Activated naive CD4-positive, alpha-beta T cell treated with anti-CD3 and anti-CD28 coated beads, Interleukin-2, amount 50 U/mL, for 24 hours (primary cell): Measurements from ENCODE around the gene DARS2.
"Not testable (repeated sequence)": the region's sequence is repeated elsewhere in the genome, so short reads cannot be mapped to it uniquely, and the experiment has no call there.

Experiments used
- H3K27ac Mint-ChIP-seq: one replicate; pipeline ENCODE4 v1.8.0; 2021; ENCODE audit warnings: mild to moderate bottlenecking, mixed read lengths
- H3K27me3 Mint-ChIP-seq: one replicate; pipeline ENCODE4 v1.8.0; 2021; ENCODE audit warnings: mixed read lengths
- H3K36me3 Mint-ChIP-seq: one replicate; pipeline ENCODE4 v1.8.0; 2021; ENCODE audit warnings: mixed read lengths
- H3K4me1 Mint-ChIP-seq: one replicate; pipeline ENCODE4 v1.8.0; 2021; ENCODE audit warnings: mixed read lengths
- H3K4me3 Mint-ChIP-seq: one replicate; pipeline ENCODE4 v1.8.0; 2021; ENCODE audit warnings: mild to moderate bottlenecking, mixed read lengths
- H3K9me3 Mint-ChIP-seq: one replicate; pipeline ENCODE4 v1.8.0; 2021; ENCODE audit warnings: mixed read lengths

Gene DARS2

DNA sequence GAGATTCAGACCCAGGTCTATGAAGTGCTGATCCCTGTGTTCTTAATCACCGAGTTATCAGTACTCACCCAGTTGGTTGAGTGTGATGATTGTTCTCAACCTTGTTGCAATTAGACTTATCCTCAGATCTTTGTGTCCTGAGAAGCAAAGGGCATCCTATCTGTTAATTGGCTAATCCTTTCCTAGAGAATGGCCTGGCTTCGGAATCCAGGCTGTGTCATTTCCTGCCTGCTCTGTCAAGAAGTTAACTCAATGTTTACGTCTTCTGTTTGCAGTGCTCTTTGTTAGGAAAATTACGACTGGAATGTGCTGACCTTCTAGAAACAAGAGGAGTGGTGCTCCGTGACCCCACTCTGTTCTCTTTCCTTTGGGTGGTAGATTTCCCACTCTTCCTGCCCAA lies 28.6 kb downstream of the DARS2 start:
- H3K4me1 Mint-ChIP-seq, result peaks cover 5% of the 10 kb centered on the region
- no peaks in the 10 kb centered on the region for H3K27me3 Mint-ChIP-seq
- H3K36me3 Mint-ChIP-seq, result peaks cover 10% of the 10 kb centered on the region
- H3K4me3 Mint-ChIP-seq, result no peak overlapping the region
- H3K9me3 Mint-ChIP-seq, result no peaks in the 10 kb centered on the region
- H3K27ac Mint-ChIP-seq, result no peak overlapping the region

DNA sequence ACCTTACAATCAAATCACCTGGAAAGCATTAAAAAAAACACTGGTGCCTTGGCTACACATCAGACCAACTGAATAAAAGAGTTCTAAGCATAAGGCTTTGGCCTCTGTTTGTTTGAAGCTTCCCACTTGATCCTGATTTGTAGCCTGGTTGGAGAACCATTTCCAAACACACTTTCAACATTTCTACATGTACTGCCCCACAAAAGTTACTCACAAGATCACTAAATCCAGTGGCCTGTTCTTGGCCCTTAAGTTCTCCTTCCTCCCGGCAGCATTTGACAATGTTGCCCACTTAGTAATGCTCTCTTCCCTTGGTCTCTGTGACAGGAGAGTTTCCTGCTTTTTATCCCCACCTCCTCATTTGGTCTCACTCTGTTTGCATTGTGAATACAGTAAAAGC lies 31.5 kb downstream of the DARS2 start:
- Mint-ChIP-seq H3K4me1 (peaks cover 3% of the 10 kb centered on the region), H3K27ac (peak overlapping the region; percentile 48), H3K4me3 (no peak overlapping the region), H3K27me3 (no peaks in the 10 kb centered on the region), H3K9me3 (no peaks in the 10 kb centered on the region), H3K36me3 (peaks cover 10% of the 10 kb centered on the region)

DNA sequence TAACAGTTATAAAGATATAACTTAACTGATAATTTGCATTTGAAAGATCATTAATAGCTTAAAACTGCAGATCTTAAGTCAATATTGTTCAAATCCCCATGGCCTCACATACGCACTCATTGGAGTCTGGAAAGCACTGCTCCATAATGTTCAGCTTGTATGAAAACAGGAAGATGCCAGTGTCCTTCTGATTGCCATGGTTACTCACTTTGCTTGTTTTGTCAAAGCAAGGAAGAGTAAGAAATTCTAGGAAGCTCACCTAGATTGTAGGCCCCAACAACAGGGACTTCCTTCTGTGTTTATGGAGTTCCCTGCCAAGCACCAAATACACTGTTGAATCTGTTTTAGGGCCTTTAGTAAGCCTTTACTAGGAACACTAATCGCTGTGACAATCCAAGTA lies 32.4 kb downstream of the DARS2 start:
- peaks cover 11% of the 10 kb centered on the region for H3K36me3 Mint-ChIP-seq
- no peak overlapping the region for H3K27ac Mint-ChIP-seq
- no peaks in the 10 kb centered on the region for H3K9me3 Mint-ChIP-seq
- no peak overlapping the region for H3K4me3 Mint-ChIP-seq
- H3K27me3 Mint-ChIP-seq, result no peaks in the 10 kb centered on the region
- peaks cover 3% of the 10 kb centered on the region for H3K4me1 Mint-ChIP-seq

DNA sequence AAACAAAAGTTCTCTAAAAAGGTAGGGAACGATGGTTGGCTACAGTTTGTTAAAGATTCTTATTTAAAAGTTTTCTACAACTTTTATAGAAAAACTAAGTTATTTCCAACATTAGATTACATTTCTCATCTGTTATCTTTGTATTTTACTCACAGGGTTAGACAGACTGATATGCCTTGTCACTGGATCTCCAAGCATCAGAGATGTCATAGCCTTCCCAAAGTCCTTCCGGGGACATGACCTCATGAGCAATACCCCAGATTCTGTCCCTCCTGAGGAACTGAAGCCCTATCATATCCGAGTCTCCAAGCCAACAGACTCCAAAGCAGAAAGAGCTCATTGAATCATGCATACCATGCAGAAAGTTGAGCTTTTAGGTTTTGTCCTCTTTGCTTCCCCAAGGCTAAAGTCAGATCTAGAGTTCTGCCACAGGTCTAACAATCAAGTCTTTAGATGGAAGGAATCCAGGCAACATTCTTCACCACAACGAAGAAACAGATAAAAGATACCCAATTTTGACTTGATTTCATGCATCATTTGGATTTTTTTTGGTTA lies 33.0 kb downstream of the DARS2 start:
- no peaks in the 10 kb centered on the region for H3K9me3 Mint-ChIP-seq
- H3K27ac Mint-ChIP-seq, result no peak overlapping the region
- H3K4me3 Mint-ChIP-seq, result no peak overlapping the region
- H3K4me1 Mint-ChIP-seq, result peaks cover 3% of the 10 kb centered on the region
- H3K27me3 Mint-ChIP-seq, result no peaks in the 10 kb centered on the region
- peaks cover 12% of the 10 kb centered on the region for H3K36me3 Mint-ChIP-seq

DNA sequence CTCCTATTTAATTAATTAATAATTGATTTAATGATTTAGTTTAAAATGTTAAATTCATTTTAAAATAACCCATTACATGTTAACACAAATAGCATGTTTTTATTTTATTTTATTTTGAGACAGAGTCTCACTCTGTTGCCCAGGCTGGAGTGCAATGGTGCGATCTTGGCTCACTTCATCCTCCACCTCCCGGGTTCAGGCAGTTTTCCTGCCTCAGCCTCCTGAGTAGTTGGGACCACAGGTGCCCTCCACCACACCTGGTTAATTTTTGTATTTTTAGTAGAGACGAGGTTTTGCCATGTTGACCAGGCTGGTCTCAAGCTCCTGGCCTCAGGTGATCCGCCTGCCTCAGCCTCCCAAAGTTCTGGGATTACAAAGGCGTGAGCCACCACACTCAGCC lies 35.1 kb downstream of the DARS2 start:
- peaks cover 12% of the 10 kb centered on the region for H3K4me1 Mint-ChIP-seq
- H3K27me3 Mint-ChIP-seq, H3K27ac Mint-ChIP-seq, H3K9me3 Mint-ChIP-seq, H3K4me3 Mint-ChIP-seq: not testable (repeated sequence)
- H3K36me3 Mint-ChIP-seq, result peaks cover 23% of the 10 kb centered on the region

DNA sequence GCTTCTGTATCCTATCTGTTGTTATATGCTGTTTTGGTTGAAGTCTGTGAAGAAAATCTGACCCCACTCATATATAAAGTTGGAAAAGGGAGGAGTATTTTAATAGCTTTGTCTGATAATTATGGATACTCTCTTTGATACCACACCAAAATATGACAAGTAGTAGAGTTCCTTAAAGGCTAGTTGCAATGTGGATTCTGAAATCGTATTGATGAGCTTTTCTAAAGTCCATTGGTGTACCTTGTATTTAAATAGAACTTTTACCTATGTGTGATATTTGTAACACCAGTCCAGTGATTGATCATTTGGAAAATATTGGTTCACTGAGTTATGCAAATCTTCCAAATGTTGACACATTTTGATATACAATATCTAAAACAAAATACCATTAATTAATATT lies 35.6 kb downstream of the DARS2 start:
- Mint-ChIP-seq H3K9me3 (no peaks in the 10 kb centered on the region), H3K27ac (peak overlapping the region; percentile 57), H3K36me3 (peaks cover 24% of the 10 kb centered on the region), H3K4me3 (peak overlapping the region; percentile 19), H3K27me3 (no peaks in the 10 kb centered on the region), H3K4me1 (peaks cover 14% of the 10 kb centered on the region)

DNA sequence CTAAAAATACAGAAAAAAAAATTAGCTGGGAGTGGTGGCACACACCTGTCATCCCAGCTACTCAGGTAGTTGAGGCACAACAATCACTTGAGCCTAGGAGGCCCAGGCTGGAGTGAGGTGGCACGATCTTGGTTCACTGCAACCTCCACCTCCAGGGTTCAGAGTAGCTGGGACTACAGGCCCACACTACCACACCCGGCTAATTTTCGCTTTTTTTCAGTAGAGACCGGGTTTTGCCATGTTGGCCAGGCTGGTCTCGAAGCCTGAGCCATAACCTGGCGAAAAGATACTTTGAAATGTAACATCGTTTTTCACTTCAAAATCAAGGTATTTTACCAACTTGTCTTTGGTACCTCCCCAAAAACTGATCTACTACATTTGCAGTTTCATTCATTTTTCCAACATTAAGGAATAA lies 37.3 kb downstream of the DARS2 start:
- Mint-ChIP-seq H3K9me3 (no peaks in the 10 kb centered on the region), H3K4me3 (peak overlapping the region; percentile 98), H3K27me3 (no peaks in the 10 kb centered on the region), H3K4me1 (peaks cover 19% of the 10 kb centered on the region), H3K36me3 (peaks cover 37% of the 10 kb centered on the region), H3K27ac (peak overlapping the region; percentile 99)

DNA sequence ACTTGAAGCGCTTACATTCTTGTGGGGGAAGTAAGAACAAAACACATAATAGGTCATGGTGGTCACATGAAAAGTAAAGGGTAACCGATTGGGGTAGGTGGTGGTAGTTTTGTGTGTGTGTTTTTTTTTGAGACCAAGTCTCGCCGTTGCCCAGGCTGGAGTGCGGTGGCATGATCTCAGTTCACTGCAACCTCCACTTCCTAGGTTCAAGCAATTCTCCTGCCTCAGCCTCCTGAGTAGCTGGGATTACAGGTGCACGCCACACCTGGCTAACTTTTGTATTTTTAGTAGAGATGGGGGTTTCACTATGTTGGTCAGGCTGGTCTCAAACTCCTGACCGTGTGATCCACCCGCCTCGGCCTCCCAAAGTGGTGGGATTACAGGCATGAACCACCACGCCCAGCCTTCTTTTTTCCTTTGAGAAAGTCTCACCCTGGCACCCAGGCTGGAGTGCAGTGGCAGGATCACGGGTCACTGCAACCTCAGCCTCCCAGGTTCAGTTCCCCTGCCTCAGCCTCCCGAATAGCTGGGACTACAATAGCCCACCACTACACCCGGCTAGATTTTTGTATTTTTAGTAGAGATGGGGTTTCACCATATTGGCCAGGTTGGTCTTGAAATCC lies 37.8 kb downstream of the DARS2 start:
- Mint-ChIP-seq H3K4me3 (peak overlapping the region; percentile 98), H3K36me3 (peaks cover 42% of the 10 kb centered on the region), H3K4me1 (peaks cover 19% of the 10 kb centered on the region), H3K27ac (peak overlapping the region; percentile 99)
- not testable (repeated sequence) for H3K9me3 Mint-ChIP-seq, H3K27me3 Mint-ChIP-seq

DNA sequence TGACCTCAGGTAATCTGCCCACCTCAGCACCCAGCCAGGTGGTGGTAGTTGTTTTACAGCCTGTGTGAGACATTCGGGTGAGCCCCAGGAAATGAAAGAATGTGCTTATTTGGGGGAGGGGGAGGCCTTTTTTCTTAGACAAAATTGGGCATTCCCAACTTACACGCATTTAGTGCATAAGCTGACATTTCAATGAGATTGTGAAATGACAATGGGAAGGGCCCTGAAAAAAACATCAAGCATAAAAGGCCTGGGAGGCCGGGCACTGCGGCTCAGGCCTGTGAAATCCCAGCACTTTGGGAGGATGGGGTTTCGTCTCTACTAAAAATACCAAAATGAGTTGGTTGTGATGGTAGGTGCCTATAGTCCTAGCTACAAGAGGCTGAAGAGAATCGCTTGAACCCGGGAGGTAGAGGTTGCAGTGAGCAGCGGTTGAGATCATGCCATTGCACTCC lies 38.3 kb downstream of the DARS2 start:
- Mint-ChIP-seq H3K36me3 (peaks cover 48% of the 10 kb centered on the region), H3K4me3 (peak overlapping the region; percentile 98), H3K27me3 (no peaks in the 10 kb centered on the region), H3K4me1 (peaks cover 19% of the 10 kb centered on the region), H3K9me3 (no peaks in the 10 kb centered on the region), H3K27ac (peak overlapping the region; percentile 99)

DNA sequence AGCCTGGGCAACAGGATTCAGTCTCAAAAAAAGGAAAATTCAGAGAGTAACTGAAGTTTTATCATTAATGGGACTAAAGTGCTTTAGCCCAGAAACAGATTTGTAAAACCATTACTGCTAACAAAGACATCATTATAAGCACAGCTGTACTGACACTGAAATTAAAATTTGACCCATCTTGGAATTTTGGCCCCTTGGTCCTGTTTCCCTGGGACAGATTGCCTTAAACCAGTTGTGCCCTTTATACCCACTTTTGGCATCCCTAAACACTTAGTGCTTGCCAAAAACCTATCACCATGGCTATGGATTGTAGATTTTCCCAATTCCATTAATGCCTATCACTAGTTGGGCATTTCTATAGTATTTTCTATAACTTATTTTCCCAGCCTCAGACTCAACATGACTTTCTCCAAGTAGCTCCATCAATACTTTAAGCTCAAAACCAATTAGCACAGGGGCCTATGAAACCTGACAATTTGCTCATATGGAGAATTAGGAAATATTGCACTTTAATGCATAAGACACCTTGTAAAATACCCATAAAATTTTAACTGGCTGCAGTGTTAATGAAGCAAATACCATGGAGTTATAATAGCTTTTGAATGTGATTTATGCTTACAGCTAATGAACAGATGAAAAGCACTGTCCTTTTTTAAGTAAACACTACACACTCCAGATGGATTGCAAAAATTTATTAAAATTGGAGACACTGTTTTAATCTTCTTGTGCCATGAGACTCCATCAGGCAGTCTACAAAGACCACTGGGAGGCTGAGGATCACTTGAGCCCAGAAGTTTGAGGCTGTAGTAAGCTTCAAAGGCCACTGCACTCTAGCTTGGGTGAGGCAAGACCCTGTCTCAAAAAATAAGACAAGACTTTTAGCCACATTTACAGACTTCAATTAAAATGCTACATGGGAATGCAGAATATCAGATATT lies 39.0 kb downstream of the DARS2 start:
- H3K9me3 Mint-ChIP-seq, result no peaks in the 10 kb centered on the region
- peaks cover 48% of the 10 kb centered on the region for H3K36me3 Mint-ChIP-seq
- no peaks in the 10 kb centered on the region for H3K27me3 Mint-ChIP-seq
- peak overlapping the region; percentile 99 for H3K27ac Mint-ChIP-seq
- peak overlapping the region; percentile 98 for H3K4me3 Mint-ChIP-seq
- H3K4me1 Mint-ChIP-seq, result peaks cover 19% of the 10 kb centered on the region

DNA sequence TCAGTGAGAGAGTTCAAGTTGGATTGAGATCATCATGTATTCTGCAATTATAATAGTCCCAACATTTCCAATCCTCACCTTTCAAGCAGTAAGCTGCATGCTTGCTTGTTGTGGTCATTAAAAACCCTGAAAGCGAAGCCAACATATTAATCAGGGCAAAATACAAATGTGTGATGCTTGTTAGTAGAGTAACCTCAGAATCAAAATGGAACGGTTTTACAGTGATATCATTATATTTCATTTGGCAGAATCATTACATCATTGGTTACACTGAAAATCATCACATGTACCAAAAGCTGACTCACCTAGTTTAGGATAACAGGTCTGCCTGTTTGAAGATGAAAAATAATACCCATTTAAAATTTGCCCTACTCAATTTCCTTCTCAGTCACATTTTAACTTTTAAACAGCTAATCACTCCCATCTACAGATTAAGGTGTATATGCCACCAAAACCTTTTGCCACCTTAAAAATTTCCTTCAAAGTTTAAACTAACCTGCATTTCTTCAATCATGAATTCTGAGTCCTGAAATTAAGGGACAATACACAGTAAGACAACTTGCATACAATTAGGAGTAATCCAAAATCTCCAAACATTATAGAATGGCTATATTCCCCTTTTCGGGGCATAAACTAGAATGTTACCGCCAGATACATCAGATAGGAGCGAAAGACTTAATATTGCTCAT lies 39.9 kb downstream of the DARS2 start:
- peak overlapping the region; percentile 98 for H3K4me3 Mint-ChIP-seq
- peaks cover 26% of the 10 kb centered on the region for H3K4me1 Mint-ChIP-seq
- H3K27me3 Mint-ChIP-seq, result no peaks in the 10 kb centered on the region
- H3K27ac Mint-ChIP-seq, result peak overlapping the region; percentile 99
- H3K9me3 Mint-ChIP-seq, result no peaks in the 10 kb centered on the region
- H3K36me3 Mint-ChIP-seq, result peaks cover 48% of the 10 kb centered on the region

DNA sequence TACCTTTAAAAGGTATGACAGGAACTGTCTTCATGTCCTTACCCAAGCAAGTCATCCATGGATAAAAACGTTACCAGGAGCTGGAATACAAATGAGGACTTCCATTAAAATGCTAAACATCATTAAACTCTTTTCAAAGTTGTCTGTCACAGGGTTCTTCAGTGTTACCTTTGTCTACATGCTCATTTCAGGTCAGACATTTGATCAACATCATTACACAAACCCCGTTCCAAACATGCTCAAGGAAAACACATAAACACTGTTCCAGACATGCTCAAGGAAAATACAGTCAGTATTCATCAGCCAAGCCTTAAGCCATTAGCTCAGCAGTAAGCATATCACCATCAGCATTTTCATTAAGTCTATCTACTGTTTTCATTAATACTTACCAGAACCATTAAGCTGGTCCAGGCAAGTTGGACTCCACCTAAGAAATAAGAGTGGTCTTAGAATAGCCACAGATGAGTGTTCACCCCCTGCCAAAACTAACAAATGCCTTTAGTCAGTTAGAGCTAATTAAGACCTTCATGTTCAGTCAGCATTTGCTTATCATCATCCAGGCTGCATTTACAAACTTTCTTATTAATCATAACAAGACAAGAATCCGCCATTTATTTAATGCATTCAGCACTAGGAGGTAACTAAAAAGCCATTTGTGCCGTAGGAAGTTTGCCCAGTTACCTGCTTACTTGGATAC lies 41.1 kb downstream of the DARS2 start:
- Mint-ChIP-seq H3K27ac (peak overlapping the region; percentile 99), H3K4me3 (peak overlapping the region; percentile 98), H3K36me3 (peaks cover 48% of the 10 kb centered on the region), H3K4me1 (peaks cover 37% of the 10 kb centered on the region), H3K27me3 (no peaks in the 10 kb centered on the region), H3K9me3 (no peaks in the 10 kb centered on the region)

DNA sequence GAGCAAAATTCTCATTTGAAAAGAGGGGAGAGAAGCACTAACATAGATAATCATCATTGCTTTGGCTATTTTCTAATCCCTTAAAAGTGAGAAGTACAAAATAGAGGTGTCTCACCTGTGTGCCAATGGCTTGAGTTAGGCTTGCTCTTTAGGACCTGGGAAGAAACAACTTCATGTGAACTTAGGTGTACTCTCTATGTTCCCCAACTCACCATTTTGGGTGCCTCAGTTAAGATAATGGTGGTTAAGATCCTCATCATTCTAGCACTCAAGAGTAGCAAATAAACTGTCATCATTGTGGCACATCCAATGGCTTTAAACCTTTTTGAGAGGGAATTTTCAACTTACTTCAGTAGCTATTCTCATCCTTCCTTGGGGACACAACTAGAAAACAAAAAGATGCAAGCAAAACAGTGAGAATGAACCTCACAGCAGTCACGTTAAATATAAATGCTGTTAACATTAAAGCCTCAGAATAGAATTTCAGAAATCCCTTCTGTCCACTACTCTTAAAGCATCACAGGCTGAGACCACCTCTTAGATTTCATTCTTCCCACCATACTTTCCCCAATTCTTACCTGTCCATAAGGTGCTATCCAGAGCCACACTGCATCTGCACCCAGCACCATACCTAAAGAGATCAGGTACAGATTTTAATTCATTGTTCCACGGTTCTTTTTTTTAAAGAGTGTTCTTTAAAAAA lies 42.1 kb downstream of the DARS2 start:
- Mint-ChIP-seq H3K27me3 (no peaks in the 10 kb centered on the region), H3K9me3 (no peaks in the 10 kb centered on the region), H3K4me1 (peaks cover 46% of the 10 kb centered on the region), H3K36me3 (peaks cover 51% of the 10 kb centered on the region), H3K4me3 (peak overlapping the region; percentile 98), H3K27ac (peak overlapping the region; percentile 99)

DNA sequence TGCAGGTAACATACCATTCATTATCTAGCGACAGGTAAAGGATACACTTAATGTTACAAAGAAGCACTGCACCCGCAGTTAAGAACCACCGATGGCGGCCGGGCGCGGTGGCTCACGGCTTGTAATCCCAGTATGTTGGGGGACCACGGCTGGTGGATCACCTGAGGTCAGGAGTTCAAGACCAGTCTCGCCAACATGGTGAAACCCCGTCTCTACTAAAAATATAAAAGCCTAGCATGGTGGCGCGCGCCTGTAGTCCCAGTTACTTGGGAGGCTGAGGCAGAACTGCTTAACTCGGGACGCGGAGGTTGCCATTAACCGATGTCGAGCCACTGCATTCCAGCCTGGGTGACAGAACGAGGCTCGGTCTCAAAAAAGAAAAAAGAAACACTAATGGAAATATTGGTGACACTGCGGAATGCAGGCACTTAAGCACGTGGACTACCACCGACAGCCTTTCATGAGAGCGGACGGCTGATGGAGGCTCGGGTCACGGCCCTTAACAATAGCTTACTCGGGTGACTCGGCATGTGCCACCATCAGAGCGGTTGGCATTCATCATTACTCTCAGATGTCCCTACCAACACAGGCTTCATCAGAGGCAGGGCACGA lies 42.8 kb downstream of the DARS2 start:
- Mint-ChIP-seq H3K4me1 (peaks cover 50% of the 10 kb centered on the region), H3K36me3 (peaks cover 49% of the 10 kb centered on the region), H3K27me3 (no peaks in the 10 kb centered on the region), H3K9me3 (no peaks in the 10 kb centered on the region), H3K27ac (peak overlapping the region; percentile 99), H3K4me3 (peak overlapping the region; percentile 98)
